Sigmoid colon (tissue), 7 donors: ENCODE data around the gene CALML6. TPM values are rescaled to one million over a fixed set of nuclear protein-coding genes. Genes with fewer than 3 reads are reported as not detected.

Experiments
- DNase-seq: peaks from one replicate; pipeline ENCODE4 v3.0.0-alpha.2; 2019
- H3K27ac ChIP-seq, 4 donors: fragments of 200-600 bp; sonication (generic); one replicate each; pipeline ENCODE4 v1.5.1; 2016 to 2019; ENCODE audit warnings: mild to moderate bottlenecking in 1 of 4
- H3K27me3 ChIP-seq, 3 donors: fragments of 200-600 bp; sonication (generic); one replicate each; pipeline ENCODE4 v1.5.1; 2019; ENCODE audit warnings: mild to moderate bottlenecking in 1 of 3
- H3K36me3 ChIP-seq, 4 donors: fragments of 200-600 bp; sonication (generic); one replicate each; pipeline ENCODE4 v1.5.1; 2016 to 2019
- H3K4me1 ChIP-seq, 4 donors: fragments of 200-600 bp; sonication (generic); one replicate each; pipeline ENCODE4 v1.5.1; 2017 to 2019
- H3K4me3 ChIP-seq, 4 donors: fragments of 200-600 bp; sonication (generic); one replicate each; pipeline ENCODE4 v1.5.1; 2017 to 2019; ENCODE audit warnings: mild to moderate bottlenecking in 2 of 4, moderate library complexity in 1 of 4
- H3K9me3 ChIP-seq, 4 donors: fragments of 200-600 bp in 3 of 4; sonication (generic) in 3 of 4; one replicate each; pipeline versions ENCODE4 v1.5.1 to v1.6.1; 2013 to 2019
- EP300 ChIP-seq, 4 donors: sonication (generic); formaldehyde crosslinking; IDR thresholded peaks; one replicate each; pipeline ENCODE4 v1.6.1; 2017; ENCODE audit warnings: antibody characterized with exemption in 4 of 4
- POLR2A ChIP-seq, 2 donors: fragments of 450-650 bp; IDR thresholded peaks; one replicate each; pipeline ENCODE4 v1.6.1; 2016; ENCODE audit warnings: antibody characterized with exemption in 2 of 2, mild to moderate bottlenecking in 2 of 2, moderate library complexity in 2 of 2
- POLR2AphosphoS5 ChIP-seq, 4 donors: sonication (generic); formaldehyde crosslinking; IDR thresholded peaks; one replicate each; pipeline ENCODE4 v1.6.1; 2017; ENCODE audit warnings: antibody characterized with exemption in 4 of 4
- WGBS, 2 donors: extraction: QIAGEN DNeasy Blood & Tissue Kit; methylation state at CpG; one replicate each; pipeline ENCODE4 v1.1.7; 2013; 5-methylcytosine and 5-hydroxymethylcytosine counted together
- intact Hi-C: fragments of 100-400 bp; cut with DNase I; formaldehyde crosslinking; loops from one replicate; pipeline ENCODE4 v1.15.1; 2023
- polyA plus RNA-seq, 3 donors: library from polyadenylated mRNA; stranded (reverse); fragments of 200-250 nt; gene quantifications; one replicate each; pipeline ENCODE4 v1.2.3, GENCODE V29; 2013
- total RNA-seq, 4 donors: library from RNA; depleted of rRNA; stranded (reverse); fragments of >200 nt; gene quantifications; one replicate each; pipeline ENCODE4 v1.1.0, GENCODE V29; 2016
- TF ChIP-seq, protein P1 (sequence below), 4 experiments: fragments of 450-650 bp in 3 of 4; fragments of 200-600 bp in 1 of 4; IDR thresholded peaks; one replicate each; pipeline ENCODE4 v1.5.1; 2016 to 2019; ENCODE audit warnings: antibody characterized with exemption in 4 of 4, mild to moderate bottlenecking in 3 of 4, moderate library complexity in 2 of 4
- donor health status: healthy with polysubstance abuse.
- donor health status: Bipolar disorder and iron deficiency.
- donor health status: healthy.

Gene CALML6
- total and polyA plus RNA-seq, 7 donors: 0.36 TPM; not detected in 5

- TF ChIP-seq POLR2AphosphoS5 (IDR thresholded peaks at IDR 0.05) (no peak), POLR2A (IDR thresholded peaks at IDR 0.05) (no peak), EP300 (IDR thresholded peaks at IDR 0.05) (no peak)
- TF ChIP-seq, protein P1, sequence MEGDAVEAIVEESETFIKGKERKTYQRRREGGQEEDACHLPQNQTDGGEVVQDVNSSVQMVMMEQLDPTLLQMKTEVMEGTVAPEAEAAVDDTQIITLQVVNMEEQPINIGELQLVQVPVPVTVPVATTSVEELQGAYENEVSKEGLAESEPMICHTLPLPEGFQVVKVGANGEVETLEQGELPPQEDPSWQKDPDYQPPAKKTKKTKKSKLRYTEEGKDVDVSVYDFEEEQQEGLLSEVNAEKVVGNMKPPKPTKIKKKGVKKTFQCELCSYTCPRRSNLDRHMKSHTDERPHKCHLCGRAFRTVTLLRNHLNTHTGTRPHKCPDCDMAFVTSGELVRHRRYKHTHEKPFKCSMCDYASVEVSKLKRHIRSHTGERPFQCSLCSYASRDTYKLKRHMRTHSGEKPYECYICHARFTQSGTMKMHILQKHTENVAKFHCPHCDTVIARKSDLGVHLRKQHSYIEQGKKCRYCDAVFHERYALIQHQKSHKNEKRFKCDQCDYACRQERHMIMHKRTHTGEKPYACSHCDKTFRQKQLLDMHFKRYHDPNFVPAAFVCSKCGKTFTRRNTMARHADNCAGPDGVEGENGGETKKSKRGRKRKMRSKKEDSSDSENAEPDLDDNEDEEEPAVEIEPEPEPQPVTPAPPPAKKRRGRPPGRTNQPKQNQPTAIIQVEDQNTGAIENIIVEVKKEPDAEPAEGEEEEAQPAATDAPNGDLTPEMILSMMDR (IDR thresholded peaks at IDR 0.05): no peak
These were observed 44.4 kb downstream of the CALML6 start for GRCh38 chr1:1959459-1959839.

GRCh38 chr1:1959840-1960479, 44.9 kb downstream of the CALML6 start:
- peak; percentile 86 for DNase-seq
- Histone ChIP-seq H3K9me3 (no peaks in the 10 kb centered on the region), H3K4me1 (peaks cover 0 to 9% (median 7%) of the 10 kb centered on the region in 4 donors), H3K27me3 (peaks cover 6 to 75% (median 40%) of the 10 kb centered on the region in 3 donors), H3K4me3 (no peak overlapping the region), H3K27ac (no peak overlapping the region), H3K36me3 (no peaks in the 10 kb centered on the region)
- TF ChIP-seq POLR2A (IDR thresholded peaks at IDR 0.05) (no peak), EP300 (IDR thresholded peaks at IDR 0.05) (no peak)
- TF ChIP-seq, protein P1 (IDR thresholded peaks at IDR 0.05): peak; percentile 13 to 58 (median 55)
- WGBS, 2 donors: 3 to 10% methylated on average over 23 of the region's 23 CpGs
- intact Hi-C loops: no loop called here

More at GRCh38 chr1:1959459-1959839, 44.4 kb downstream of the CALML6 start:
- H3K27ac ChIP-seq: no peak overlapping the region
- H3K4me1 ChIP-seq: peaks cover 0 to 9% (median 7%) of the 10 kb centered on the region in 4 donors
- no peak for DNase-seq
- 52 to 81% methylated on average over 12 of the region's 12 CpGs for WGBS, 2 donors
- H3K27me3 ChIP-seq: peaks cover 3 to 70% (median 35%) of the 10 kb centered on the region in 3 donors
- intact Hi-C loops: no loop called here
- no peaks in the 10 kb centered on the region for H3K36me3 ChIP-seq
- no peak overlapping the region for H3K4me3 ChIP-seq
- no peaks in the 10 kb centered on the region for H3K9me3 ChIP-seq

DNA sequence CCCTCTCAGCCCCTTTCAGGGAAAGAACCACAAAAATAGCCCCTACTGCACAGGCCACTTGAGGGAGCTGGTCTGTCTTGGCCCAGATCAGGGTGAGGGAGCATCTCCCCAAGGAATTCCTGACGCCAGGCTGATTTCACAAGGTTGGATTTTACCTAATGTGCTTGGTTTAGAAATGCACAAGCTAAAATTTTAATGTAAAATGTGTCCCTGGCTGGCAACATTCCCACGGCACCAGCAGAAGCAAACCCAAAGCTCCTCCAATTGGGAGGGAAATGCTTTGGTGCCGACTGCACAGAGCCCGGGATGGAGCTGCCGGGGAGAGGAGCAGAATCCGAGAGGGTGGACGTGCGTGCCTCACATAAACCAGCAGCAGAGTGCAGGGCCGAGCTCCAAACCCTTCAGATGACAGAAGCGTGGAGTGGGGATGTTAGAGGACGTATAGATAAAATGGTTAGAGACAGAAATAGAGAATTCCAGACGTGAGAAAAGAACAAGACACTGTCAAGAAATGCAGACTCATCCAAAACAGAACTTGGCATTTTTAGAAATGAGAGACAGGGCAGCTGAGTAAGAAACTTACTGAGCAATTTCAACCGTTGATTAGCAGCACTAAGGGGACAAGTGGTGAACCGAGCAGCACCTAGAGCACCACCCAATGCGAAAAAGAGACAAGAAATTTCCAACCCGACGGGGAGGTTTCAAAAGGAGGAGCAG, 45.6 kb downstream of the CALML6 start:
- no peak for DNase-seq
- Histone ChIP-seq H3K9me3 (no peaks in the 10 kb centered on the region), H3K27me3 (peaks cover 7 to 82% (median 46%) of the 10 kb centered on the region in 3 donors), H3K4me1 (peaks cover 0 to 9% (median 7%) of the 10 kb centered on the region in 4 donors), H3K27ac (no peak overlapping the region), H3K4me3 (no peak overlapping the region), H3K36me3 (no peaks in the 10 kb centered on the region)
- intact Hi-C loops: no loop called here
- no peak for TF ChIP-seq POLR2A (IDR thresholded peaks at IDR 0.05)
- TF ChIP-seq, protein P1 (IDR thresholded peaks at IDR 0.05): no peak
- TF ChIP-seq EP300 (IDR thresholded peaks at IDR 0.05): no peak
- no peak for TF ChIP-seq POLR2AphosphoS5 (IDR thresholded peaks at IDR 0.05)
- WGBS, 2 donors: 67 to 68% methylated on average over 17 of the region's 17 CpGs

GRCh38 chr1:1962752-1963151, 47.7 kb downstream of the CALML6 start:
- TF ChIP-seq POLR2AphosphoS5 (IDR thresholded peaks at IDR 0.05) (no peak), EP300 (IDR thresholded peaks at IDR 0.05) (no peak), POLR2A (IDR thresholded peaks at IDR 0.05) (no peak)
- TF ChIP-seq, protein P1 (IDR thresholded peaks at IDR 0.05): no peak
- Histone ChIP-seq H3K4me3 (no peak overlapping the region), H3K9me3 (no peaks in the 10 kb centered on the region), H3K4me1 (peaks cover 0 to 9% (median 7%) of the 10 kb centered on the region in 4 donors), H3K36me3 (no peaks in the 10 kb centered on the region), H3K27me3 (peaks cover 7 to 86% (median 65%) of the 10 kb centered on the region in 3 donors), H3K27ac (no peak overlapping the region)
- 72 to 86% methylated on average over 2 of the region's 2 CpGs for WGBS, 2 donors
- intact Hi-C loops: no loop called here
- DNase-seq: no peak
